ENCODE data around the gene CDH22. TPM values are rescaled to one million over a fixed set of nuclear protein-coding genes. Genes with fewer than 3 reads are reported as not detected.

Gene CDH22
- total RNA-seq, 4 donors from 2014 or later, result 0.26 to 1.2 (median 0.35) TPM

DNA sequence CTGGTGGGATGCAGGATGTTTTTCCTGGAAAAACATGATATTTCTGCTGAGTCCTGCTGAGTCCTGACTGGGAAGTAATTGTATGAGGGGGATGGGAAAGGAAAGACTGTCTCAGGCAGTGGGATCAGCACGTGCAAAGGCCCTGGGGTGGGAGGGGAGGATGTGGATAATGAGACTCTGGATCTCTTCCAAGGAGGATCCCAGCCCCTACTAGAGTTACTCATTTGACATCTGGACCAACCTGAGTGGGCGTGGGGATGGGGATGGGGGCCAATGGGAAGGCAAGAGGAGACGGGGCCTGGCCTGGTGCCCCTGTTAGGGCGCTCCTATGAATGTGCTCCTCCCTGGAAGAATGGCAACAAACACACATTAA lies 117.1 kb downstream of the CDH22 start:
- H3K4me3 ChIP-seq, result no peak overlapping the region
- no peak for TF ChIP-seq POLR2A (IDR thresholded peaks at IDR 0.05)
- TF ChIP-seq, protein P1, sequence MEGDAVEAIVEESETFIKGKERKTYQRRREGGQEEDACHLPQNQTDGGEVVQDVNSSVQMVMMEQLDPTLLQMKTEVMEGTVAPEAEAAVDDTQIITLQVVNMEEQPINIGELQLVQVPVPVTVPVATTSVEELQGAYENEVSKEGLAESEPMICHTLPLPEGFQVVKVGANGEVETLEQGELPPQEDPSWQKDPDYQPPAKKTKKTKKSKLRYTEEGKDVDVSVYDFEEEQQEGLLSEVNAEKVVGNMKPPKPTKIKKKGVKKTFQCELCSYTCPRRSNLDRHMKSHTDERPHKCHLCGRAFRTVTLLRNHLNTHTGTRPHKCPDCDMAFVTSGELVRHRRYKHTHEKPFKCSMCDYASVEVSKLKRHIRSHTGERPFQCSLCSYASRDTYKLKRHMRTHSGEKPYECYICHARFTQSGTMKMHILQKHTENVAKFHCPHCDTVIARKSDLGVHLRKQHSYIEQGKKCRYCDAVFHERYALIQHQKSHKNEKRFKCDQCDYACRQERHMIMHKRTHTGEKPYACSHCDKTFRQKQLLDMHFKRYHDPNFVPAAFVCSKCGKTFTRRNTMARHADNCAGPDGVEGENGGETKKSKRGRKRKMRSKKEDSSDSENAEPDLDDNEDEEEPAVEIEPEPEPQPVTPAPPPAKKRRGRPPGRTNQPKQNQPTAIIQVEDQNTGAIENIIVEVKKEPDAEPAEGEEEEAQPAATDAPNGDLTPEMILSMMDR (IDR thresholded peaks at IDR 0.05 in 4 of 5, conservative IDR thresholded peaks at IDR 0.05 in 1 of 5), result no peak
- H3K36me3 ChIP-seq, result no peaks in the 10 kb centered on the region
- ATAC-seq, result no peak
- no peaks in the 10 kb centered on the region for H3K27me3 ChIP-seq
- DNase-seq, result no peak
- no peak overlapping the region for H3K27ac ChIP-seq
- no peaks in the 10 kb centered on the region for H3K9me3 ChIP-seq
- in situ Hi-C loops (cut with MboI; ENCODE audit: low sequenced_read_pairs in 4 of 4), result no loop called here
- H3K4me1 ChIP-seq, result no peaks in the 10 kb centered on the region
- intact Hi-C loops (cut with DNase I; ENCODE audit: low total_unique reads), result no loop called here

DNA sequence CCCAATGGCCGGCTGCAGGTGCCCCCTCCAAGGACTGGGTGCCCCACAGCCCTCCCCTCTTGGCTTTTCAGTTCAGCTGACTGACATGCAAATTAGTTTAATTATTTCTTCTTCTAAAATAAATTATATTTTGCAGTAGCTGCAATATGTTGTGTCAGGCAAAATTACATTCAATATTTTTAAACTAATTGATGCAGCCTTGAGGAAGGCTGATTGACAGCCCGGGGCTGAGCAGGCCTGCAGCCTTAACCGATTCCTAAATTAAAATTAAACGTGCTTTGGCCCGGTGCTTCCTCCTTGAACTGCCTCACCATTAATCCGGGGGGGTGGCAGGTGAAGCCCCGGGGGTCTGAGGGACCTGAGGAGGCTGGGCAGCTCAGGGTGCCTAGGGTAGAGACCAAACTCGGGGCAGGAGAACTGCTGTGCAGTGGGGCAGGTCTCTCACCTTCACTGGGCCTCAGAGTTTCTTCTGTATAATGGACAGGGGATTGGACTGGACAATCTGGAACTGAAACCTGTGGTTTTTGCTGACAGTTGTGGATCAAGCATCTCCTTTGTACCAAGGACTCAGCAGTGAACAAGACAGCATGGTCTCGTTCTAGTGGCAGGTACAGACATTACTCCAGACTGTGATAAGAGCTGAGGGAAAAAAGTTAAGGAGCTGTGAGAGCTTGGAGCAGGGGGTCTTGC lies 117.7 kb downstream of the CDH22 start:
- no peak overlapping the region for H3K4me3 ChIP-seq
- no peaks in the 10 kb centered on the region for H3K4me1 ChIP-seq
- TF ChIP-seq POLR2A (IDR thresholded peaks at IDR 0.05), result no peak
- TF ChIP-seq, protein P1 (IDR thresholded peaks at IDR 0.05 in 4 of 5, conservative IDR thresholded peaks at IDR 0.05 in 1 of 5), result no peak
- in situ Hi-C loops (cut with MboI; ENCODE audit: low sequenced_read_pairs in 4 of 4), result no loop called here
- intact Hi-C loops (cut with DNase I; ENCODE audit: low total_unique reads), result no loop called here
- no peak overlapping the region for H3K27ac ChIP-seq
- no peaks in the 10 kb centered on the region for H3K9me3 ChIP-seq
- no peak for ATAC-seq
- H3K36me3 ChIP-seq, result no peaks in the 10 kb centered on the region
- no peaks in the 10 kb centered on the region for H3K27me3 ChIP-seq
- no peak for DNase-seq

DNA sequence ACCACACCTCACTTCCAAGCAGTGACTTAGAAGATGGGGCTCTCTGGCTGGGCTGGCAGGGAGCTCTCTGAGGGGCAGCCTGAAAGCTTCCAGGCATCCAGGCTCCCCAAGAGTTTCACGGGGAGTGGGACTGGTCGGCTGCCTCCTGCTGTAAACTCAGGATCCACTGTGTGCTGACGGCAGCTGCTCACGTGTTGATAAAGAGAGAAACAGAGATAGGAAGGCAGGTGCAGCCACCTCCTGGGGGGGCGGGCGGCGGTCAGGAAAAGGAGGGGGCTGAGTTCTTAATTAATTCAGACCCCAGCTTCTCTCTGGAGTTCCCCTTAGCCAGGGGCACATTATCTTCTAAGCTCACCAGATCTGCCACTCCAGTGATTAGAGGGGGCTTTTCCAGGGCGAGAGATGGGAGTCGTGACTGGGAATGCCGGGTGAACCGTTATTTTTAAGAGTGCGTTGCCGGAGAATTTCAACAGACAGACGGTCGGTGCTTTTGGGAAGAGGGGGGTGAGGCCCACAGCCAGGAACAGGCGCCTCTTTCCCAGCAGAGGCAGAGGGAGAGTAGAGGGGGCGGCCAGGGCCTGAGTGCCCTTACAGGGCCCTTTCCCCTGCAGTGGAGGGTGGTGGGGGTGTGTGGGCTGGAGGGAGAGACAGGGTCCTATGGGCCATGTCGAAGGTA lies 119.3 kb downstream of the CDH22 start:
- no peak for TF ChIP-seq POLR2A (IDR thresholded peaks at IDR 0.05)
- in situ Hi-C loops (cut with MboI; ENCODE audit: low sequenced_read_pairs in 4 of 4), result no loop called here

DNA sequence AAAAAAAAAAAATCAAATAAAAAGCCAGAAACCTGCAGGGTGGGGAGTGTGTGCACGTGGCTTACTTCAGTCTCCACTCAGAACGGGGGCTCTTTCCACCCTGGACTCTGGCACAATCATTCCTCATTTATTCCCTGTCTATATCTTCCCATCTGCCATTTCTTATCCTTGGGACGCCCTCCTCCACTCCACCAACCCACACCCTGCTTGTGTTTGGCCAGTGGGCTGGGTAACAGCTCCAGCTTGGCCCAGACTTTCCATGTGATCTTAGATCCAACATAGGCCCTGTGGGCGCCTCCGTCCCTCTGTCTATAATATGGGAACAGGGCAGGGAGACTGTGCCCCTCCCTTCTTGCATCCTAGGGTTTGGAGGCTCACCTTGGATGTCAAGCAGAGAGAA lies 122.1 kb downstream of the CDH22 start:
- in situ Hi-C loops (cut with MboI; ENCODE audit: low sequenced_read_pairs in 4 of 4), result no loop called here
- DNase-seq (no peak), ATAC-seq (no peak)
- no peak overlapping the region for H3K27ac ChIP-seq
- no peaks in the 10 kb centered on the region for H3K4me1 ChIP-seq
- no peaks in the 10 kb centered on the region for H3K36me3 ChIP-seq
- TF ChIP-seq, protein P1 (IDR thresholded peaks at IDR 0.05 in 4 of 5, conservative IDR thresholded peaks at IDR 0.05 in 1 of 5), result no peak
- no peak for TF ChIP-seq POLR2A (IDR thresholded peaks at IDR 0.05)
- H3K9me3 ChIP-seq, result no peaks in the 10 kb centered on the region
- intact Hi-C loops (cut with DNase I; ENCODE audit: low total_unique reads), result no loop called here
- H3K27me3 ChIP-seq, result peaks cover 0 to 4% (median 0%) of the 10 kb centered on the region in 3 donors
- H3K4me3 ChIP-seq, result no peak overlapping the region

More for the DNA sequence above, 119.3 kb downstream of the CDH22 start:
- Histone ChIP-seq H3K9me3 (no peaks in the 10 kb centered on the region), H3K4me1 (no peaks in the 10 kb centered on the region), H3K27me3 (no peaks in the 10 kb centered on the region), H3K27ac (no peak overlapping the region), H3K36me3 (no peaks in the 10 kb centered on the region), H3K4me3 (no peak overlapping the region)
- intact Hi-C loops (cut with DNase I; ENCODE audit: low total_unique reads), result no loop called here
- no peak for ATAC-seq
- DNase-seq, result no peak

DNA sequence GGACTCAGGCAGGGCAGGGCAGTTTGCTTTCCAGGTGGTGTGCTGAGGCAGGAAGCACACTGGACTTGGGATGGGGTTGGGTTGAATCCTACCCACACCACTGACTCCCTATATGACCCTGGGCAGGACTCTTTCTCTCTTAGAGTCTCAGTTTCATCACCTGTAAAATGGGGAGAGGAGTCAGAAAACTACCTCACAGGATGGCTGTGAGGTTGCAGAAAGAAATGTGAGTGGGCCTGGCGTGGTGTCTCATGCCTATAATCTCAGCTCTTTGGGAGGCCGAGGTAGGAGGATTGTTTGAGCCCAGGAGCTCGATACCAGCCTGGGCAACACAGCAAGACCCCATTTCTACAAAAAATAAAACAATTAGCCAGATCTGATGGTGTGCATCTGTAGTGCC lies 122.9 kb downstream of the CDH22 start:
- ATAC-seq (no peak), DNase-seq (no peak)
- no peaks in the 10 kb centered on the region for H3K9me3 ChIP-seq
- H3K36me3 ChIP-seq, result no peaks in the 10 kb centered on the region
- intact Hi-C loops (cut with DNase I; ENCODE audit: low total_unique reads) (no loop called here), in situ Hi-C loops (cut with MboI; ENCODE audit: low sequenced_read_pairs in 4 of 4) (no loop called here)
- H3K4me1 ChIP-seq, result no peaks in the 10 kb centered on the region
- no peak overlapping the region for H3K4me3 ChIP-seq
- no peak for TF ChIP-seq POLR2A (IDR thresholded peaks at IDR 0.05)
- TF ChIP-seq, protein P1 (IDR thresholded peaks at IDR 0.05 in 4 of 5, conservative IDR thresholded peaks at IDR 0.05 in 1 of 5), result no peak
- no peak overlapping the region for H3K27ac ChIP-seq
- peaks cover 0 to 4% (median 0%) of the 10 kb centered on the region in 3 donors for H3K27me3 ChIP-seq
